ENCODE data around the gene SUSD4. TPM values are rescaled to one million over a fixed set of nuclear protein-coding genes. Genes with fewer than 3 reads are reported as not detected.
"Not testable (repeated sequence)": the region's sequence is repeated elsewhere in the genome, so short reads cannot be mapped to it uniquely, and the experiment has no call there.

The SUSD4 gene
- total RNA-seq, 1 experiment from 2014 or later = 0.48 TPM

DNA sequence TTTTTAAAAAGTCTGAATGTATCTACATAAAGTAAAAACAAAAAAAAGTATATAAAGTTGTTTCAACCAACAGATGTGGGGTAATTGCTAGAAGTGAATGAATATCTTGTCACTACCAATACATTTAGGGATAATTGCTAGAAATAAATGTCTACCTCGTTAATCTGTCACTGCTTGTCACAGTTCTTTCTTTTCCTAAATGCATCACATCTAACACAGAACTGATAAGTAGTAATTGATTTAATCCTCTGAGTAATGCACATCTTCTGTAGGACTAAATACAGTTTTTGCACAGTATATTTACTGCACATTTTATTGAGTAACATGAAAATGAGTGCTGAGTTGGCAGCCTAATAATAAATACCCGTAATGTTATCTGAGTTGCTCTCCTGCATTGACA lies 72.2 kb downstream of the SUSD4 start:
- no peak for DNase-seq (ENCODE audit: low read depth)

DNA sequence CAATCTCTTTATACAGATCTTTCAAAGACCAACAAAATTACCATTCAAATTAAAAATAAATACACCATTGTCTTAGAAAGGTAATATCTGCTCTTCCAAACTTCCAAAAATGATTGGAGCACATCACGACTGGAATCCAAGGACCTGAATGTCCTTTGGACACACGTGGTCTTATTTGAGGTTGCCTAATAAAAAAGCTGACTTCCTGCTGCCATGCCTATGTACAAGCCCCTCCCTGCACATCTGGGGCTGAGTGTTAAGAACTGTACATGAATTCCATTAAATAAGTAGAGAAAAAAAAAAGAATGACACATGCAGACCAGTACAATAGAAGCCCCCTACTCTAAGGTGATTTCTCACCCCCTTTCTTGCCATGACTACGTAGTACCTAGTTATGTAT lies 73.6 kb downstream of the SUSD4 start:
- no peak for DNase-seq (ENCODE audit: low read depth)

DNA sequence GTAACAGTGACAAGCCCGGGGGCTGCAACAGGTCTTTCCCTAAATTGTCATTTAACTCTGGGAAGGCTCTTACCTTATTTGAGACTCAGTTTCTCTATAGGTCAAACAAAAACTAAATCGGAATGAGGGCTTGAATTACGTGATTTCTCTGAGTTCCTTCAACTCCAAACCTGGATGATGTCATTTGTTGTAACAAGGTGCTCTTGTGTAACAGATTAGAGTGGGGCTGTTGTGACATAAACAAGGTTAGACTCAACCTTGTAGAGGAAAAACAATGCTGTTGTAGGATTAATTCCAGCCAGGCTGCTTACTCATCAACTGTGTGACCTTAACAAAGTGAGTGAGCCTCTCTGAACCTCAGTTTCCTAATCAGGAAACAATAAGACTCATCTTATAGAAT lies 74.4 kb downstream of the SUSD4 start:
- DNase-seq (ENCODE audit: low read depth) = no peak

DNA sequence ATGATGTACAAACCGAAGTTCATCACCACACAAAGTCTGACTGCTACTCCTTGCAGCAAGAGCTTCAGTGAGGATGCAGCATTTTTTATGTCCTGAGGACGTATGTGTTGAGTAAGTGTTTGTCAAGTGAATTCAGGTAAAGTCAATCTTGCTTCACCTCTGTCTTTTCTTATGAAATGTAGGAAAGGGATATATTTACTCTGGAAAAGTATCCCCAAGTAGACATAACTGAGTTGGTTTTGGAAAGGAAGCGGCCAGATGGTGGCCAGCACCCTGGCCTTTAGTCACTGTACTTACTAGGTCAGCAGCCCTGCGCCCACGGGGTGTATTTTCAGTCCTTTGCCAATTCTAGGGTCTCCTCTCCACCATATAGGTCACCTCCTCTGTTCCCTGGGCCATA lies 75.2 kb downstream of the SUSD4 start:
- no peak for DNase-seq (ENCODE audit: low read depth)

DNA sequence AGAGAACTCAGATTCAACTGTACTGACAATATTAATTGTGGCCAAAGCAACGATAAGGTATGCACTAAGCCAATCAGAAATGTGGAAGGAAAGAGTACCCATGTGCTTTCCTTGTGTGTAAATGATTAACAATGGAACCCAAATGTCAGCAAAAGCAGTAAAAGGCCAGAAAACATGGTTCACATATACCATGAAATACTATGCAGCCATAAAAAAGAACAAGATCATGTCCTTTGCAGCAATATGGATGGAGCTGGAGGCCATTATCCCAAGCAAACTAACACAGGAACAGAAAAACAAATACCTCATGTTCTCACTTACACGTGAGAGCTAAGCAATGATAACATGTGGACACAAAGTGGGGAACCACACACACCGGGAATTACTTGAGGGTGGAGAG lies 78.5 kb downstream of the SUSD4 start:
- no peak for DNase-seq (ENCODE audit: low read depth)

DNA sequence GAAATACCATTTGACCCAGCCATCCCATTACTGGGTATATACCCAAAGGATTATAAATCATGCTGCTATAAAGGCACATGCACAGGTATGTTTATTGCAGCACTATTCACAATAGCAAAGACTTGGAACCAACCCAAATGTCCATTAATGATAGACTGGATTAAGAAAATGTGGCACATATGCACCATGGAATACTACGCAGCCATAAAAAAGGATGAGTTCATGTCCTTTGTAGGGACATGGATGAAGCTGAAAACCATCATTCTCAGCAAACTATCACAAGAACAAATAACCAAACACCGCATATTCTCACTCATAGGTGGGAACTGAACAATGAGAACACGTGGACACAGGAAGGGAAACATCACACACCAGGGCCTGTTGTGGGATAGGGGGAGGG lies 80.3 kb downstream of the SUSD4 start:
- DNase-seq (ENCODE audit: low read depth) = not testable (repeated sequence)

DNA sequence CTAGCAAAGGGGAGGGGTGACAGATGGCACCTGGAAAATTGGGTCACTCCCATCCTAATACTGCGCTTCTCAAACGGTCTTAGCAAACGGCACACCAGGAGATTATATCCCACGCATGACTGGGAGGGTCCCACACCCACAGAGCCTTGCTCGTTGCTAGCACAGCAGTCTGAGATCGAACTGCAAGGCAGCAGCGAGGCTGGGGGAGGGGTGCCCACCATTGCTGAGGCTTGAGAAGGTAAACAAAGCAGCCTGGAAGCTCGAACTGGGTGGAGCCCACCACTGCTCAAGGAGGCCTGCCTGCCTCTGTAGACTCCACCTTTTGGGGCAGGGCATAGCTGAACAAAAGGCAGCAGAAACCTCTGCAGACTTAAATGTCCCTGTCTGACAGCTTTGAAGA lies 85.7 kb downstream of the SUSD4 start:
- DNase-seq (ENCODE audit: low read depth) = not testable (repeated sequence)

DNA sequence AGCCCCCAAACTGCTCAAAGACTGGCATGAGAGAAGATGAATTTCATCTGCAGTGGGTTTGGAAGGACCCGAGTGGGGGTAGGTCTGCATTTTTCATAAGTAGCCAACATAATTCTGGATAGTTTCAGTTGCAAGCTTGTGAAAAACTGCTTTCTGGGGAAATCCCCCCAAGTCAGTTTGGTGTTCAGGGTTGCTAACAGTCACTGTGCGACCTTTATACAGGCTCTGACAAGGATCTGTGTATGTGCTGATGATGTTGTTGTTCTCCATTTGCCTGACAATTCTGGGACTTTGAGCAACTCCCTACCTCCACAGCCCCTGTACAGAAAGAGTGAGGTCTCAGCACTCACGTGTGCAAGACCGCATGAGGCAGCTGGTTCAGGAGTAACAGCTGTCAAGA lies 87.9 kb downstream of the SUSD4 start:
- no peak for DNase-seq (ENCODE audit: low read depth)

DNA sequence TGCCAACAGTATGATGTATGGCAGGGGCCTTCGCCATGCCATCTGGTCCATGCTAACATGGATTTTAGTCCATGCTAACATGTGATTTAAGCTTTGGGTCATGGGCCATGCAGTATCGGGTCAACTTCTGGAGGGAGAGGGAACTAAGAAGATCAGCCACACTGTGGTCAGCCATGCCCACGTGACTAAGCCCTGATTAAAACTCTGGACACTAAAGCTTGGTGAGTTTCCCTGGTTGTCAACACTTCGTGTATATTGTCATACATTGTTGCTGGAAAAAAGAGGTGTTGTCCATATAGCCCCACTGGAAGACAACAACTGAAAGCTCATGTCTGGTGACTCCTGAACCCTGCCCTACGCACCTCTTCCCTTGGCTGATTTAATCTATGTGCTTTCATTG lies 90.5 kb downstream of the SUSD4 start:
- DNase-seq (ENCODE audit: low read depth) = no peak

DNA sequence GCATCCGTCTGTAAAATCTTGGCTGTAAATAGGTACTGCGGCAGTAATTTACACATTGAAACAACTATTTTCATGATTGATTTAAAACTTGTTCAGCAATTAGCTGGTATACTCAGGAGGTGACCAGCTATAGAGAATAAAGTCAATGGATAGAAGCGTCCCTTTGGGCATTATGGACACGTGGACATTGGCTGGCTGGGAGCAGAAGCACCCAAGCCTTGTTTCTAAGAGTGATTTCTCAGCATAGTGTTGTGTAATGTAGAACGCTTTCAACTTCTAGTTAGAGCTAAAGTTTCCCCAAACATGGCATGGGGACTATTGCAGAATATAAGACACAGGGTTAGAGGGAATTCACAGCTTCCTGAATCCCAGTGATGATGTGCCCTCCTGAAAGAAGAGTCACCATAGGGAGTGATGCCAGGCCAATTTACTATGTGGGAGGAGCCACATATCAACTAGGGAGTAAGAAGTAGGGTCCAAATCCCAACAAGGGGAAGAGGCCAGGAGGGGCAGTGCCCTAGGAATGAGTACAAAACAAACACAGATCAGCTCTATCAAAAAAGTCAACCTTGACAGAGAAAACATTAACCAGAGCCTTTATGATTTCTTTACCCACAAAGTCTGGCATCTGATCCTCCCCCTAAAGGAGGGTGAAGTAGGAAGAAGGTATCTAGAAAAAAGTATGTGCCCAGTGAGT lies 92.7 kb downstream of the SUSD4 start:
- DNase-seq (ENCODE audit: low read depth) = no peak

DNA sequence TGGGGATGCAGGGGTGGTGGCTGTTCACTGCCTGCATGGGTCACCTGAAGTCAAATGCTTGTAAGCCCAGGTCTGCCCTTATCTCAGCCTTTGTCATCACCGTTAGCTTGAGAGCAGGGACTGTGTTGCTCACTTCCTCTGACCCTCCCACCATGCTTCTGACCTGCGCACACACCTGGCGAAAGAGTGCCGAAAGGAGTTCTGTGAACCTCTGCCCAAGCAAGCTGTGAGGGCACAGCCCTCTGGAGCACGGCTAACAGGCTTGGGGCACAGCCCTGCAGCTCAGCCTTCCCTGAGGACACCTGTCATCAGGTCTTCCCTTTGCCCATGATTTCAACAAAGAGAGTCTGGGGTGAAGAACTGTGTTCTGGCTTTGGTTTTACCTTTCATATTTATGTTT lies 93.8 kb downstream of the SUSD4 start:
- DNase-seq (ENCODE audit: low read depth) = no peak

DNA sequence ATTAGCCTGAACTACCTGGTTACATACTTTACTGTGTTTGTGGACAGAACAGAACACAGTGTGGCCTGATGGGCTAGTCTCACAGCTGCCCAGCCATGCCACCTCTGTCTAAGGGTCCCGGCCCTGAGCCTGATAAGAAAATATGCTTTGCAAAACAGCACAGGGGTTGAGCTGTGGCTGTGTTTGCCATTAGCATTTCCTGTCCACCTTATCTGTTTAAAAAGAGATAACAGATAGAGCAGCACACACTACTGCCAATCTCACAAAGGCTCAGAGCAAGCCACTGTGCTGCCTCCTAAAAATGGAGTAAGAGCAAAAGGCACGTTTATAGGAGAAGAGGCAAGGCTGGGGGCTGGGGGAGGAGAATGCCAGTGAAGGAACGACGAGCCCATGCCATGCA lies 95.0 kb downstream of the SUSD4 start:
- no peak for DNase-seq (ENCODE audit: low read depth)

DNA sequence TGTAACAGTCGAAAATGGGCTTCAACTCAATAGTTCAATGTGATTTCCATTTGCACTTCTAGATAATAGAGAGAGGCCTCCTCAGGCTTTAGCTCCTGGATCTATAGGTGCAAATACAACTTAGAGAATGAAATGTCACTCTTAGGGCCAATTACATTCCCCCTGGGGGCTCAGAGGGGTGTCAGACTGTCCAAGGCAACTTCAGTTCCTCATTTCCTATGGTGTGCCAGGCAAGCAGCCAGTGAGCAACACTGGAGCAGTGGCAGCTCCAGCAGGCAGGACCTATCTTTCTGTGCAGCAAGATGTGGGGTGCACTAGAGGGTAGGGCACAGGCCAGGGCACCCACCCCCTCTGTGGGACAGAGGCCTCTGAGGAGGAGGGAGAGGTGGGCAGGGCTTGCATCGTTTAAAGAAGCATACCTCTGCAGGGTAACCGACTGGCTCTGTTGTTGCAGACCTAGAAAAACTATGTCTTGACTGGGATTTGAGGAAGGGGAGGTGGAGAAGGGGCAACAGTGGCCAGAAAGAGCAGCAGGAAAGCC lies 97.3 kb downstream of the SUSD4 start:
- no peak for DNase-seq (ENCODE audit: low read depth)

DNA sequence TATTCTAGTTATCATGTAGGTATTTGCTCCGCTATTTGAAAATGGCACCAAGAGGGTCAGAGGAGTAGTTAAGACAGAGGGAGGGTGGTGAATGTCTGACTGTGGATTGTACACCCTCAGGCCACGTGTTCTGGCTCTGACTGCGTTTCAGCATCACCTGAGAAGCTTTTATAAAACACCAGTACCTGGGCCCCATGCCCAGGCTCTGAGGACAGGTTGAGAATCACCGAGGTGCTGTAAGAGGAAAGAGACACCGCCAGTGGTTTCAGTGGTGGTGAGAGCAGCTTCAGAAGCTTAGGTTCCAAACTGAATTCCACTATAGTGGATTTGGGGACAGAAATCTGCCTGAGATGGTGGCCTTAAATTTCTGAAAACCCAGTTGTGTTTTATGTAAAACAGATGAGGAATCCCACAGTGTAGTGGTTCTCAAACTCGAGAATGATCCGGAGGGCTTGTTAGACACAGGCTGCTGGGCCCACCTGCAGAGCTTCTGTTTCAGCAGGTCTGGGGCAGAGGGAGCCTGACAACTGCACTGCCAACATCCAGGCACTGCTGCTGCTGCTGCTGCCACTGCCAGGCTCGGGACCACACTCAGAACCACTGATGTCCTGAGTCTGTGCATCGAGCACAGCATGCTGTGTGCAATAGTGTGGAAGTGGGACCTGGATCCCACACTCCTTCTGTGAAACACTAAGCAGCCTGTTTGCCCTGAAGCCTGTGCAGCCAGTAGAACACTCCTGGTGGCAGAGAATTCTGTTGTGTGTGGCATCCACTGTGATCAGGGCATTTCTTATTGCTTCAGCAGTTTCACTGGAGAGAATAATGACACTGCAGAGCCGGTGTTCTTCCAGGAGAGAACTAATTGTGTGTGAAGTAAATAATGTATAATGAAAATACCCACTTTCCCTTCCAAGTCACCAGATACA lies 98.7 kb downstream of the SUSD4 start:
- DNase-seq (ENCODE audit: low read depth) = no peak

DNA sequence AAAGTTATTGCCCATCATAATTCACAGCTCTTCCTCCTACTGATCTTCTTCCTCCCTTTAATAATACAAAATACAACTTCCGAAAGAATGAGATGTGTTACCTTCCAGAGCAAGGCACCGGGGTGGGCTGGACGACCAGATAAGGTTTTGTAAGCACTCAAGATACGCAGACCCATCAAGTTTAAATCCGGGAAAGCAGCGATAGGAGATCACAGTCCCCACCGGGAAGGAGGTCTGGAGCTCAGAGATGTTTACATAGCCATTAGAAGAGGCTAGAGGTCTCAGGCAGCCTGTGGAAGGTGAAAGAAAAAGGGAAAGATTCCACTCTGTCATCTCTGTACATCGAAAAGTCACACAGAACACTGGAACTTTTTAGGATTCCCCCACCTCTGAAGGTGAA lies 99.4 kb downstream of the SUSD4 start:
- DNase-seq (ENCODE audit: low read depth) = no peak

DNA sequence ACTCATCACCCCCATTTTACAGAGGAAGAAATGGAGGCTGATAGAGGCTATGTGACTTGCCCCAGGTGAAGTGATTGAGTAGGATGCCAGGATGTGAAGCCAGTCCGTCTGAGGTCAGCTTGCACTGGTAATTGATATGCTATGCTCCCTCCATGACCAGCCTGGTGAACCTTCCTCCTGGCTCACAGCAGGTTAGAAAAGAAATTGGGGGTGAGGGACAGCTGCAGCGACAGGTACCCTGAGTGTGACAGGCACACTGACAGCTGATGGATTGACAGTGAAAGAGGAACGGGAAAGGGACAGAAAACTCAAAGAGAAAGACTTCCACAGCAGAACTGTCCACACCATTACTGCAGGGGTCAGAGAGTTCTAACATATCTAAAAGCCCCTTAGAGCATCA lies 102.1 kb downstream of the SUSD4 start:
- DNase-seq (ENCODE audit: low read depth) = no peak

DNA sequence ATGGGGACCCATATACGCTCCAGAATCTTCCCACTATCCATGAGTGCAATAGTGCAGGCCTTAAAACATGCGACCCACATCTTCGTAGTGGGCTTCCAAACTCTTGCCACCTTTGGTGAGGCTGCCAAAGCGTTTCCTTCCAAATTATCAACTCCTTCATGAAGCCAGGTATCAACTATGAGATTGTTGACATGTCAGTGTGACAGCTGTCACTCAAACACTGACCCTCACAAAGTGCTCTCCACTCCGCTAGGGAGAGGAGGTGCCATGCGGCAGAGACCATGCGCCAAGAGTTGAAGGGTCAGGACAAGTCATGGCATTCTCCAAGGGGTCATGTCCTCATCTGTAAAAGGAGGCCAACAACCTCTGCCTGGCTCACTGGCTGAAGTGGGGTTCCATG lies 103.3 kb downstream of the SUSD4 start:
- no peak for DNase-seq (ENCODE audit: low read depth)

DNA sequence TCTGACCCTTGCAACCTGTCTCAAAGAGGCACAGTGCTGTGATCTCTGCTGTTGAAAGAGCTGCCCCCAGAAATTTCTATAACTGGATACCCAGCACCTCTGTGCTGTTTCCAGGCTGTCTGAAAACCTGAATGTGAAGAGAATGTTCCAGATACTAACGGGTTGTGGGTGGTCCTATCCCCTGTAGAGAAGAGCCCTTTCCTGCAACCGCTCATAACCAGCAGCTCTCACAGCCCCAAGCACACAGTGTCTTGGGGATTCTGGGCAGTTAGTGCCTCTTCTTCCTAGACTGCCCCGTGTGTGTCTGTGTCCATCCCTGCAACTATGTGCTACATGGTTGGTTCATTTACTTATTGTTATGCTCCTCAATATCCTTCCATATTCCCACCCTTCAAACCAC lies 104.5 kb downstream of the SUSD4 start:
- no peak for DNase-seq (ENCODE audit: low read depth)

DNA sequence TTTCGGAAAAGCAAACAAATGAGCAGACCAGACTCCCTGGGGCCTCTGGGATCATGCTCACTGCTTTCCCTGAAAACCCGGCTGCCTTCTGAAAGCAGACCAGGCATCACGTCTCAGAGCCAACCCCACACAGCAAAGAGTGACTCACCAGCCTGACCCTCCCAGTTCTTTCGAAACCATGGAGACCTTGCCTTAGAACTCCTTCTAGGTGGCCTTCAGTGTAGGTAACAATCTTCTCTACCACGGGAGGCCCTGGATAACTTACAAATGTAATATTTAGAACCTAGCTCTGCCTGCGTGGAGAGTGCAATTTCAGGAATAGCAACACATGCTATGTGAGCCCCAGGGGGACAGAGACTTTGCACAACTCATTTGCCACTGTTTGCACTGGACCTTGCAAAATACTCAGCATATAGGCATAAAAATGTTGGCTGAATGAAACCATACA lies 105.2 kb downstream of the SUSD4 start:
- peak; percentile 46 for DNase-seq (ENCODE audit: low read depth)

DNA sequence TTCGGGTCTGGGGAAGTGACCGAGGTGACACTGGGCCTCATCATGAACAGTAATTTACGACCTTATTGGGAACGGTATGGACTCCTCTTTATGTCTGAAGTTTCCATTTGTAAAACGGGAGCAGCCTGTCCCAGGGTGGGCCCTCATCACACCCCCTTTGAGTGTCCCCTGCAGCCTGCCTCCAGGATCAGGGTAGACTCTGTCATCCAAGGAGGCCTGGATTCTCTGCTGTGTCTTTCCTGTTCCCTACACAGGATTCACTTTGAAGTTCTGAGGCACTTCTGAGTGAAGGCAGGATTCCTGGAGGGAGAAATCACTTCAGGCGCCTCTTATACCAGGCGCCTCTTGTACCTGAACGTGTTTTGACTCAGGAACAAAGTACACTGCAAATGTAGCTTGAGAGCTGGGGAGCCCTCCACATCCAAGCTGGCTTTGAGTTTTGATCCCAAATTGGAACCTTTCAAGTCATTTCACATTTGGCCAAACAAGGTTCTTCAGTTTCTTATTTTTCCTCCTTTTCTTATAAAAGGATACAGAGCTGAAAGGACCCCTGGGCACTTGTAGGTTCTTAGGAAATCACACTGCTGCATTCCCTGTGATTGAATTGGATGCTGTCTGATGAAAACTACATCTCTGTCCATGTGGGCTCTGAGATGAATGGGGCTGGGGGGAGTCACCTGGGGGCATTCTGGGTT lies 106.0 kb downstream of the SUSD4 start:
- no peak for DNase-seq (ENCODE audit: low read depth)

DNA sequence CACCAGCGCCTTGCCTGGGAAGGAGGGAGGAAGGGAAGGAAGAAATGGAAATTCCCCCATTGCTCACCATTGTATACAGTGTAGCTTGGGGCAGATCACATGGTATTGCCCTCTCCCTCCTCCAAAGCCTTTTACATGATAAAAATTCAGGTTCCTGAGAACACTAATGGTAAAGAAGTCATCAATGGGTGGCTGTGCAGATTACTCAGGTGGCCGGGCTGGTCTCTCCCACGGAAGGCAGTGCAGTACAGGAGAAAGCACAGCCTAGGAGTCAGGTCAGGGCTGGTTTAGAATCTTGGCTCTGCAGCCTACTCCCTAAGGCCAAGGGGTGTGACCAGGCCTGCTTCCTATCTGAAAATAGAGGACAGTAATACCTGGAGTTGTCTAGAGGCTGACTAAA lies 107.9 kb downstream of the SUSD4 start:
- no peak for DNase-seq (ENCODE audit: low read depth)

DNA sequence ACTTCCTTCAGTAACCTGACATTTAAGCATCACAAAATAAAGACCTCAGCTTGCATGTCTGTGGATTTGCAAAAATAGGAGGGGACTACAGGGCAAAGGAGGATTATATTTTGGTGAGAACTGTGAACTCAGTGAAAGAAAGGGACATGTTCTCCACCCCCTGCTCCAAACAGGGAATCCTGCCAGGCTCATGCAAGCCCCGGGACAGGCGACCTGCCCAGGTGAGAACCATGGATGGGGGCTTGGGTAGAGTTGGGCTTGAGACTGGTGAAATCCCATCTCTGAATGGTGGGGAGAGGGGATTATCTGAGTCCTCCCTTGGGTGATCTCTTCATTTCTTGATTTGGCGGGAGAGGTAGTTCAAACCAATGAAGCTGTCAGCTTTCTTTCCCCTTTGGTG lies 110.1 kb downstream of the SUSD4 start:
- DNase-seq (ENCODE audit: low read depth) = no peak
